Skeletal muscle satellite cell (primary cell): ENCODE results near the gene FIS1. TPM values are rescaled to one million over a fixed set of nuclear protein-coding genes. Genes with fewer than 3 reads are reported as not detected.
"Not testable (repeated sequence)": the region's sequence is repeated elsewhere in the genome, so short reads cannot be mapped to it uniquely, and the experiment has no call there.

Source experiments
- H3K27me3 ChIP-seq: 2 replicates; pipeline ENCODE4 v1.7.0; 2013; ENCODE audit warnings: low read length; ENCODE audit not compliant: control insufficient read depth, insufficient read depth
- H3K36me3 ChIP-seq: 2 replicates; pipeline ENCODE4 v1.7.0; 2013; ENCODE audit warnings: mild to moderate bottlenecking, control low read depth, low read length; ENCODE audit not compliant: insufficient read depth
- H3K4me1 ChIP-seq: 2 replicates; pipeline ENCODE4 v1.7.0; 2013; ENCODE audit warnings: low read length; ENCODE audit not compliant: control insufficient read depth, insufficient read depth
- H3K4me2 ChIP-seq: 2 replicates; pipeline ENCODE4 v1.7.0; 2013; ENCODE audit warnings: mild to moderate bottlenecking, low read length
- H3K4me3 ChIP-seq: 2 replicates; pipeline ENCODE4 v1.7.0; 2013; ENCODE audit warnings: low read length
- H3K9ac ChIP-seq: 2 replicates; pipeline ENCODE4 v1.7.0; 2013; ENCODE audit warnings: mild to moderate bottlenecking, low read depth, low read length, moderate library complexity
- H3K9me3 ChIP-seq: replicated peaks from 2 replicates; pipeline ENCODE4 v1.7.0; 2013; ENCODE audit warnings: mild to moderate bottlenecking, control low read depth, low read length
- total RNA-seq: library from RNA; depleted of rRNA; stranded (reverse); fragments of >200 nt; gene quantifications from 2 replicates; pipeline ENCODE4 v1.2.3, GENCODE V29; 2012; rRNA removed

FIS1 gene
- 185 TPM in 2 replicates for total RNA-seq

GRCh38 chr7:101244375-101245146 lies at the start of gene FIS1:
Gene FIS1 (minus strand): TSS chr7:101245081. CDS start chr7:101245004, 77 bp downstream.
- peaks cover 17% of the 10 kb centered on the region for H3K4me1 ChIP-seq
- peak within 1 kb of the TSS; percentile 98 for H3K4me2 ChIP-seq
- peaks cover 14% of the 10 kb centered on the region for H3K36me3 ChIP-seq
- H3K9me3 ChIP-seq, result no peaks in the 10 kb centered on the region
- no peaks in the 10 kb centered on the region for H3K27me3 ChIP-seq
- H3K9ac ChIP-seq, result peak within 1 kb of the TSS; percentile 94
- peak within 1 kb of the TSS; percentile 96 for H3K4me3 ChIP-seq

GRCh38 chr7:101294039-101294831 lies 49.4 kb upstream of the FIS1 start:
- no peak overlapping the region for H3K4me2 ChIP-seq
- H3K4me1 ChIP-seq, result no peaks in the 10 kb centered on the region
- H3K9ac ChIP-seq, result no peak overlapping the region
- H3K9me3 ChIP-seq, result no peaks in the 10 kb centered on the region
- H3K4me3 ChIP-seq, result no peak overlapping the region
- peaks cover 38% of the 10 kb centered on the region for H3K27me3 ChIP-seq
- H3K36me3 ChIP-seq, result no peaks in the 10 kb centered on the region

DNA sequence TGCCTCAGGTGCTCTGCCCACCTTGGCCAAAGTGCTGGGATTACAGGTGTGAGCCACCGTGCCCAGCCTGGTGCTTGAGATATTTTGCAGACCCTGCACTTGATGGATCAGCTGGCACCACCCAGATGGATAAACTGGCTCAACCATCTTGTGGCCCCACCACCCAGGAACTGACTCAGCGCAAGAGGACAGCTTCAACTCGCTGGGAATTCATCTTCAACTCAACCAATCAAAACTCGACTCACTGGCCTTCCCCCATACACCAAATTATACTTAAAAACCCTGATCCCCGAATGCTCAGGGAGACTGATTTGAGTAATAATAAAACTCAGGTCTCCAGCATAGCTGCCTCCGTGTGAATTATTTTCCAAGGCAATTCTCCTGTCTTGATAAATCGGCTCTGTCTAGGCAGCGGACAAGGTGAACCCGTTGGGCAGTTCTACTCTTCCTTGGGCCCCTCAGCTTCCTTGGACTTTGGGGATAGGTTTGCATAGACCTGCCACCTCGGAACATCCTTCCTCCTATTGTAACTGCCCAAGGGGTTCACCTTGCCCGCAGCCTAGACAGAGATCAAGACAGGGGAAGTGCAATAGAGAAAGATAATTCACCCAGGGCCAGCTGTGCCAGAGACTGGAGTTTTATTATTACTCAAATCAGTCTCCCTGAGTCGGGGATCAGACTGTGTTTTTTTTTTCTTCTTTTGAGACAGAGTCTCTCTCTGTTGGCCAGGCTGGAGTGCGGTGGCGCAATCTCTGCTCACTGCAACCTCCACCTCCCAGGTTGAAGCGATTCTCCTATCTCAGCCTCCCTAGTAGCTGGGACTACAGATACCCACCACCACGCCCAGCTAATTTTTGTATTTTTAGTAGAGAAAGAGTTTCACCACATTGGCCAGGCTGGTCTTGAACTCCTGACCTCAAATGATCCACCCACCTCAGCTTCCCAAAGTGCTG lies 48.5 kb upstream of the FIS1 start:
- H3K4me2 ChIP-seq, H3K9me3 ChIP-seq, H3K4me3 ChIP-seq, H3K36me3 ChIP-seq, H3K4me1 ChIP-seq, H3K9ac ChIP-seq: not testable (repeated sequence)
- peaks cover 38% of the 10 kb centered on the region for H3K27me3 ChIP-seq

GRCh38 chr7:101292566-101292965 lies 47.7 kb upstream of the FIS1 start:
- H3K27me3 ChIP-seq, result peaks cover 39% of the 10 kb centered on the region

DNA sequence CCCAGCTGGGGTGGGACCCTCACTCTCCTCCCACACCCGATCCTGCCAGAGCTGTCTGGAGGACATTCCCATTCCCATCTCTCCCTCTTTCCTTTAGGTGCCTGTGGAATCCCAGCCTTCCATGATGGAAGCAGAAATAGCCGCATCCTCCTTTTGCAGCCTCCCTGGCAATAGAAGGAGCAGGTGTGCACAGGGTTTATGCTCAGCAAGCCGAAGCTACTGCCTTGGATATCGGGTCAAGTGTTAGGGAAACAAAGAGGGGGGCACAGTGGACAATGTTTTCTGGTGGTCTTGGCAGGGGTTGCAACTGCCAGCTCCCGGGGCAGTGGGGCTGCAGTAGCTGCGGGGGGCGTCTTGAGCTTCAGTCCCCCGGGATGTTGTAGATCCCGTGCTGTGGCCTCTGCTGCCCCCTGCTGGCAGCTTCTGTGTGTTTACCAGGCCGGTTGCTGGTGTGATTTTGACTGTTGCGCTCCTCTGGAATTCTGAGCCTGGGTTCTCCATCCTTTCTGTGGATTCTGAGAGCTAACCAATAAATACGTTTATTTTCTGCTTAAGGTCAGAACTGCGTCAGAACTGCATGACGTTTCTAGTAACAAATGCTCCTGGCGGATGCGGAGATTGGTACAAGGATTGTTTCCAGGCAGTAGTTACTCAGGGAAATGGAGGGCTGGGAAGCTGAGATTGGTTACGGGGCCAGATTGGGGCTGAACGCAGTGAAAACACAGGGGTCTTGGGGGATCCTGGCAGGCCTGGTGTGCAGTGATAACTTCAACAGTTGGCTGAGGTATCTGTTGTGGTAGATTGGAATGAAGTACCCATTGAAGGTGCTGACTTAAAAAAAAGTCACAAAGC lies 45.5 kb upstream of the FIS1 start:
- H3K27me3 ChIP-seq, result peaks cover 43% of the 10 kb centered on the region
- not testable (repeated sequence) for H3K9me3 ChIP-seq, H3K9ac ChIP-seq, H3K4me1 ChIP-seq, H3K4me3 ChIP-seq, H3K36me3 ChIP-seq, H3K4me2 ChIP-seq

More at GRCh38 chr7:101292566-101292965, 47.7 kb upstream of the FIS1 start:
- H3K4me1 ChIP-seq, H3K9me3 ChIP-seq, H3K4me3 ChIP-seq, H3K36me3 ChIP-seq, H3K4me2 ChIP-seq, H3K9ac ChIP-seq: not testable (repeated sequence)

DNA sequence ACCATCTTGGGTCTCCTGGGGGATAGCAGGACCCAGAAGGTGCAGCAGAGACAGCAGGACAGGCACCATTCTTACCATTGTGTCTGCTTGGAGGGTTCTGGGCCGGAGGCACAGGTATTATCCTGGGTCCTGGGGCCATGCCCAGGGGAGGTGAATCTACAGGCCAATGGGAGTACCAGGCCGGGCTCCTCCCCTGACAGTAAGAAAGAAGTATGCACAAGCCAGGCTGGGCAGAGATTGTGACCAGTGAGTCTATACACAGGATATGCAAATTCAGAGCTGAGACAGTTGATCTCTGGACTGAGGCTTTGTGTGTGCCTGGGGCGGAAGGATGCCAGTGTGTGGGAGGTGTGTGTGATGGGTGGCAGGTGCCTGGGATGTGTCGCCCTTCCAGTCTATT lies 44.8 kb upstream of the FIS1 start:
- H3K4me1 ChIP-seq, H3K4me2 ChIP-seq, H3K9ac ChIP-seq, H3K4me3 ChIP-seq, H3K9me3 ChIP-seq, H3K36me3 ChIP-seq: not testable (repeated sequence)
- peaks cover 42% of the 10 kb centered on the region for H3K27me3 ChIP-seq

DNA sequence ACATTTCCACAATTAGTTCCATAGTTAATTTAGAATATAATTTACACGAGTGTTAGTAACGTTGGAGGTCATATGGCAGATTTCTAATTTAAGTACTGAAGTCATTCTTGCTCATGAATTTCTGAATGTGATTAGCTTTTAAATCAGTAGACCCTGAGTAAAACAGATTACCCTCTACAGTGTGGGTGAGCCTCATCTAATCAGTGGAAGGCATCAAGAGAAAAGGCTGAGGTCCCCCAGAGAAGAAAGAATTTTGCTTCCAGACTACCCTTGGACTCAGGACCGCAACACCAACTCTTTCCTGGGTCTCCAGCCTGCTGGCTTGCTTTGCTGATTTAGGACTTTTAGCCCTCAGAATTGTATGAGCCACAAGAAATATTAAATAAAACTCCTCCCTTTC lies 43.6 kb upstream of the FIS1 start:
- Histone ChIP-seq H3K36me3 (no peaks in the 10 kb centered on the region), H3K27me3 (peaks cover 32% of the 10 kb centered on the region), H3K9ac (no peak overlapping the region), H3K4me3 (no peak overlapping the region), H3K9me3 (no peaks in the 10 kb centered on the region), H3K4me1 (no peaks in the 10 kb centered on the region), H3K4me2 (no peak overlapping the region)

DNA sequence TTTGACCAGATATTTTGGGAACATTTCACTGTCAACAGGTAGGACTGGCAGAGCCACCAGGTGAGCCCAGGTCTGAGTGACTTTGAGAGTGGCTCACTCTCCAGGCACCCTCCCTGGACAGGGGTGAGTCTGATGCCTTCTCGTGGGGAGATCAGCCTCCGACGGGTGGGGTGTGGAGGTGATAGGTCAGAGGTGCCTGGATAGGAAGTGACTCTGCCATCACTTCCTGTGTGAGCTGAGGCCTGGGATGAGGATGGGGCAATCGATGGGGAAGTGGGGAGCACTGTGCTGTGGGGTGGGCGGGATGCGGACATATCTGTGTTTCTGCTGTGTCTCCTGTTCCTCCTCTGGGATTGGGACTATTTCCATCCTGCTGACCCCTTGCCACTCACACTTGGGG lies 42.2 kb upstream of the FIS1 start:
- Histone ChIP-seq H3K9ac (no peak overlapping the region), H3K27me3 (peaks cover 28% of the 10 kb centered on the region), H3K4me2 (no peak overlapping the region), H3K9me3 (no peaks in the 10 kb centered on the region), H3K4me3 (no peak overlapping the region), H3K4me1 (peaks cover 3% of the 10 kb centered on the region), H3K36me3 (no peaks in the 10 kb centered on the region)

DNA sequence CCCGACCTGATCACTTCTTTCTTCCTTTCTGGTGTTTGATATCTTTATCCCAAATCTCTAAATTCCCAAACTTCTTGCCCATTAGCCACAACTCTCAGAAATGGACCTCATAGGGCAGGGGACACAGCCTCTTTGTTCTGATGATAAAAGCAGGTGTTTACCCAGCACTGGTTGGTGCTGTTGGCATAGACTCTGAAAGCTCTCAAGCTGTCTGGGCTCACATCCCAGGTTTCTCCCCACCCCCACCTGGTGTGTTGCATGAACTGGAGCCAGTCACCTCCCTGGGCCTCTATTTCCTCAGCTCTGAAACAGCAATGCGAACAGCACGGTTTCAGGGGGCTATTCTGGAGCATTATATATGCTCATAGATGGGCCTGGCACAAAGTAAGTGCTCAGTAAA lies 41.0 kb upstream of the FIS1 start:
- not testable (repeated sequence) for H3K4me3 ChIP-seq, H3K4me1 ChIP-seq, H3K9me3 ChIP-seq, H3K36me3 ChIP-seq, H3K9ac ChIP-seq, H3K4me2 ChIP-seq
- H3K27me3 ChIP-seq, result peaks cover 21% of the 10 kb centered on the region

DNA sequence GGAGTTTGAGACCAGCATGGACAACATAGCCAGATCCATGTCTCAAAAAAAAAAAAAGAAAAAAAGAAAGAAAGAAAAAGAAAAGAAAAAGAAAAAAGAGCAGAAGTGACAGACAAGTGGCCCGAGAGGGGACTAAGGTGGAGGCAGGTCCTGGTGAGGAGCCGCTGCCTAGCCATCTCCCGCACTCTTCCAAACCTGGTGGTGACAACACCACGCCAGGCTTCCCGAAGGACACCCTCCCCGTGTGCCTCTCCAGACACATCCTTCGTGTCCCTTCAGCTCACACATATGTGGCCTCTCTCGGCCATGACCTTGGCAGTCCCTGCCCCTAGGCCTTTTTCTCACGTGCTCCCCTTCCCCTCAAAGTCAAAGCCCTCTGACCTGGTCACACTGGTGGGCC lies 40.3 kb upstream of the FIS1 start:
- Histone ChIP-seq H3K4me3 (no peak overlapping the region), H3K27me3 (peaks cover 22% of the 10 kb centered on the region), H3K9ac (no peak overlapping the region), H3K36me3 (no peaks in the 10 kb centered on the region), H3K4me1 (peaks cover 3% of the 10 kb centered on the region), H3K9me3 (no peaks in the 10 kb centered on the region), H3K4me2 (no peak overlapping the region)
